Astrocyte (in vitro differentiated cells and primary cell): ENCODE results near the gene INHBC. TPM values are rescaled to one million over a fixed set of nuclear protein-coding genes. Genes with fewer than 3 reads are reported as not detected.

ENCODE experiments used
- DNase-seq: peaks from one replicate; pipeline ENCODE4 v3.0.0-alpha.2; 2010; ENCODE audit warnings: low read depth
- FAIRE-seq: peaks from 2 replicates; lab custom pipeline; 2011; peaks lifted over from hg19 to GRCh38; lab: Jason Lieb, UNC
- H2AFZ ChIP-seq: 2 replicates; pipeline ENCODE4 v1.6.0; 2012; ENCODE audit warnings: low read depth, low read length, inconsistent platforms
- H3K27ac ChIP-seq: 2 replicates; pipeline ENCODE4 v1.5.1; 2011; ENCODE audit warnings: low read depth, low read length, inconsistent platforms
- H3K27me3 ChIP-seq: 2 replicates; pipeline ENCODE4 v1.6.0; 2011; ENCODE audit warnings: low read length, inconsistent platforms; ENCODE audit not compliant: insufficient read depth
- H3K36me3 ChIP-seq: 2 replicates; pipeline ENCODE4 v1.5.1; 2011; ENCODE audit warnings: low read length, inconsistent platforms; ENCODE audit not compliant: insufficient read depth
- H3K4me1 ChIP-seq: 2 replicates; pipeline ENCODE4 v1.5.1; 2011; ENCODE audit warnings: low read length, inconsistent platforms; ENCODE audit not compliant: insufficient read depth
- H3K4me2 ChIP-seq: 2 replicates; pipeline ENCODE4 v1.6.0; 2012; ENCODE audit warnings: low read length, inconsistent platforms
- H3K4me3 ChIP-seq: 2 replicates; pipeline ENCODE4 v1.5.1; 2011; ENCODE audit warnings: low read depth, mild to moderate bottlenecking, low read length, inconsistent platforms; ENCODE audit not compliant: insufficient read depth
- H3K79me2 ChIP-seq: 2 replicates; pipeline ENCODE4 v1.6.0; 2012; ENCODE audit warnings: mild to moderate bottlenecking, low read length, inconsistent platforms; ENCODE audit not compliant: insufficient read depth
- H3K9ac ChIP-seq: 2 replicates; pipeline ENCODE4 v1.6.0; 2012; ENCODE audit warnings: mild to moderate bottlenecking, low read length, inconsistent platforms
- H3K9me3 ChIP-seq: 2 replicates; pipeline ENCODE4 v1.5.1; 2012; ENCODE audit warnings: low read depth, mild to moderate bottlenecking, low read length, inconsistent platforms; ENCODE audit not compliant: insufficient read depth
- H4K20me1 ChIP-seq: 2 replicates; pipeline ENCODE4 v1.6.0; 2012; ENCODE audit warnings: low read length, inconsistent platforms; ENCODE audit not compliant: insufficient read depth
- H3K27ac Mint-ChIP-seq: one replicate; pipeline ENCODE4 v1.8.0; 2021; ENCODE audit warnings: mild to moderate bottlenecking, mixed read lengths; ENCODE audit not compliant: unreplicated experiment
- H3K27me3 Mint-ChIP-seq: one replicate; pipeline ENCODE4 v1.8.0; 2021; ENCODE audit warnings: low read depth, mixed read lengths; ENCODE audit not compliant: unreplicated experiment
- H3K36me3 Mint-ChIP-seq: one replicate; pipeline ENCODE4 v1.8.0; 2021; ENCODE audit warnings: low read depth, mixed read lengths; ENCODE audit not compliant: unreplicated experiment
- H3K4me1 Mint-ChIP-seq: one replicate; pipeline ENCODE4 v1.8.0; 2021; ENCODE audit warnings: low read depth, mixed read lengths; ENCODE audit not compliant: unreplicated experiment
- H3K4me3 Mint-ChIP-seq: one replicate; pipeline ENCODE4 v1.8.0; 2021; ENCODE audit warnings: mild to moderate bottlenecking, moderate library complexity, mixed read lengths; ENCODE audit not compliant: unreplicated experiment
- H3K9me3 Mint-ChIP-seq: one replicate; pipeline ENCODE4 v1.8.0; 2021; ENCODE audit warnings: mild to moderate bottlenecking, mixed read lengths; ENCODE audit not compliant: unreplicated experiment
- EZH2 ChIP-seq: IDR thresholded peaks from 2 replicates; pipeline ENCODE4 v1.6.1; 2012; ENCODE audit warnings: mild to moderate bottlenecking, low read length, inconsistent platforms; ENCODE audit not compliant: insufficient read depth
- total RNA-seq: library from RNA; stranded (reverse); gene quantifications from 2 replicates; pipeline ENCODE4 v1.2.1, GENCODE V29; 2021
- TF ChIP-seq, protein P1 (sequence below): IDR thresholded peaks from 2 replicates; pipeline ENCODE4 v1.5.1; 2011; ENCODE audit warnings: low read depth, mild to moderate bottlenecking, inconsistent platforms, low read length, moderate library complexity; ENCODE audit not compliant: insufficient read depth

The INHBC gene
- total RNA-seq, 1 donor from 2014 or later: not detected

DNA sequence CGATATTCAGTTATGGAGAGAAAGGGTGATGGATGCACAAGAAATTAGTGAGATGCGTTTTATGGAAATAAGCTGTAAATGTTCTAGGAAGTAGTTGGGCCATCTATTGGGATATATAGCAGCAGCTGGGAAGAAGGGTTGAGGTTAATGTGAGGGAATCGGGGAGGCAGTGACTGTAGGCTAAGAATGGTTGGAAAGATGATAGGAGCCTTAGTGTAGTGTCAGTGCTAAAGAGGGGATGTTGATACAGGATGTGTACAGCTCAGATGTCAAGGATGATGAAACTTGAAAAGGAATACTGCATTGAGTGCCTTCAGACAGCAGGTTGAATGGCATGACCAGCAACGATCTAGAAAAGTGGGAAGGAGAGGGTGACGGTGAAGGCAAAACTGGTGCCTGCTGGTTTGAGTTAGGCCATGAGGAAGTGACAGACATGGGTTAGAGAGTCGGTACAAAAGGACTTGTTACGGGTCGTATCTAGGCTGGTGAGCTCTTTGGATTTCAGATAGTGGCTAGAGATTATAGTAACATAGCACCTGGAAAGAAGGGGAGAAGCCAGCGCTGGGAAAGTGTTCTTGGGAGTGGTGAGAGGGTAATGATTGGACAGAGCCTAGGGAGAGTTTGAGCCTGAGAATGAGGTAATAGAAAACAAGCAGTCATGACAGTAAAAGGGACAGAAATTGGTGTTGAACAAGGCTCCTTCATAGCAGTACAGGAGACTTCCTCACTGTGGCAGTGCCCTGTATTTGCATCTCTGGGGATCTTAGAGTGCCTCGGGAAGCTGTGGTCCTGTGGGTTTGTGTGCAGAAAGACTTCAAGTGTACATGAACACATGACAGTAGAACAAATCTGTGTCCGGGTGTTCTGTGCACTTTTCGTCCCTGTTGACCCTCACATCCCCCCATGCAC lies 62.9 kb downstream of the INHBC start:
- H3K4me3 ChIP-seq: no peak overlapping the region
- H3K36me3 Mint-ChIP-seq: peaks cover 42% of the 10 kb centered on the region
- no peak for FAIRE-seq

DNA sequence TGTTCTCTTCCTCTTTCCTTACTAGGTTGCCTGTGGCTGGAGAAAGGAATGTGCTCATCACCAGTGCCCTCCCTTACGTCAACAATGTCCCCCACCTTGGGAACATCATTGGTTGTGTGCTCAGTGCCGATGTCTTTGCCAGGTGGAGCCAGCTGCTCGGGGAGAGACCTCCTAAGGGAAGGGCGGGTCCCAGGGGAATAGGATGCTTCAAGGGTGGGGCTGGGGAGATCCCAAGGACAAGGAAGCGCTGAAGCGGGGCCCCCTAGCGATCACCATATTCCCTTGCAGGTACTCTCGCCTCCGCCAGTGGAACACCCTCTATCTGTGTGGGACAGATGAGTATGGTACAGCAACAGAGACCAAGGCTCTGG lies 63.5 kb downstream of the INHBC start:
- no peak for DNase-seq
- Mint-ChIP-seq H3K27ac (no peak overlapping the region), H3K4me3 (no peak overlapping the region), H3K9me3 (no peaks in the 10 kb centered on the region), H3K36me3 (peaks cover 39% of the 10 kb centered on the region), H3K27me3 (no peaks in the 10 kb centered on the region), H3K4me1 (peaks cover 11% of the 10 kb centered on the region)
- no peak overlapping the region for H3K9ac ChIP-seq
- H3K79me2 ChIP-seq: peaks cover 3% of the 10 kb centered on the region
- peaks cover 41% of the 10 kb centered on the region for H3K36me3 ChIP-seq
- no peak overlapping the region for H3K4me2 ChIP-seq
- FAIRE-seq: no peak
- TF ChIP-seq, protein P1, sequence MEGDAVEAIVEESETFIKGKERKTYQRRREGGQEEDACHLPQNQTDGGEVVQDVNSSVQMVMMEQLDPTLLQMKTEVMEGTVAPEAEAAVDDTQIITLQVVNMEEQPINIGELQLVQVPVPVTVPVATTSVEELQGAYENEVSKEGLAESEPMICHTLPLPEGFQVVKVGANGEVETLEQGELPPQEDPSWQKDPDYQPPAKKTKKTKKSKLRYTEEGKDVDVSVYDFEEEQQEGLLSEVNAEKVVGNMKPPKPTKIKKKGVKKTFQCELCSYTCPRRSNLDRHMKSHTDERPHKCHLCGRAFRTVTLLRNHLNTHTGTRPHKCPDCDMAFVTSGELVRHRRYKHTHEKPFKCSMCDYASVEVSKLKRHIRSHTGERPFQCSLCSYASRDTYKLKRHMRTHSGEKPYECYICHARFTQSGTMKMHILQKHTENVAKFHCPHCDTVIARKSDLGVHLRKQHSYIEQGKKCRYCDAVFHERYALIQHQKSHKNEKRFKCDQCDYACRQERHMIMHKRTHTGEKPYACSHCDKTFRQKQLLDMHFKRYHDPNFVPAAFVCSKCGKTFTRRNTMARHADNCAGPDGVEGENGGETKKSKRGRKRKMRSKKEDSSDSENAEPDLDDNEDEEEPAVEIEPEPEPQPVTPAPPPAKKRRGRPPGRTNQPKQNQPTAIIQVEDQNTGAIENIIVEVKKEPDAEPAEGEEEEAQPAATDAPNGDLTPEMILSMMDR: no peak
- no peak for TF ChIP-seq EZH2
- H4K20me1 ChIP-seq: peaks cover 18% of the 10 kb centered on the region
- no peak overlapping the region for H3K27ac ChIP-seq
- no peaks in the 10 kb centered on the region for H3K9me3 ChIP-seq
- H3K27me3 ChIP-seq: no peaks in the 10 kb centered on the region
- no peaks in the 10 kb centered on the region for H3K4me1 ChIP-seq
- no peak overlapping the region for H3K4me3 ChIP-seq
- H2AFZ ChIP-seq: no peak overlapping the region

More for the DNA sequence above, 62.9 kb downstream of the INHBC start:
- Histone ChIP-seq H3K36me3 (peaks cover 46% of the 10 kb centered on the region), H3K9ac (no peak overlapping the region), H3K27ac (no peak overlapping the region), H3K4me2 (no peak overlapping the region), H3K4me1 (no peaks in the 10 kb centered on the region), H3K27me3 (no peaks in the 10 kb centered on the region), H4K20me1 (peaks cover 24% of the 10 kb centered on the region), H2AFZ (no peak overlapping the region), H3K9me3 (no peaks in the 10 kb centered on the region), H3K79me2 (peaks cover 8% of the 10 kb centered on the region)
- Mint-ChIP-seq H3K27me3 (no peaks in the 10 kb centered on the region), H3K4me3 (peak overlapping the region; percentile 36), H3K27ac (peak overlapping the region; percentile 45), H3K9me3 (no peaks in the 10 kb centered on the region), H3K4me1 (peaks cover 11% of the 10 kb centered on the region)
- no peak for DNase-seq
- TF ChIP-seq, protein P1: no peak
- TF ChIP-seq EZH2: no peak

DNA sequence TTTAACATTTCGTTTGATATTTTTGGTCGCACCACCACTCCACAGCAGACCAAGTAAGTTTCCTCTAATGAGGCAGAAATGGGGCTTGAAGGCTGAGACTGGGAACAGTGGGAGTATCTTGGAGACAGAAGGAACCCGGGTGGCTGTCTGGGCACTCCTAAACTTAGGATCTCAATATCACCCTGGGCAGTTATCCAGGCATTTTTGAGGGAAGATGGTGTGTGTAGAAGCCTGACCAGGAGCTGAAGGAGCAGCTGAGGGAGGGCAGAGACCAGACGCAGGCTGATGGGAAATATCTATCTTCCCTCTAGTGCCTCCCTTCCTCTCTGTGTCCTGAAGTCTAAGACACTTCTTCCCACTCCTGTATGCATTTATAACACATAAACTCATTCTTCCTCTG lies 64.0 kb downstream of the INHBC start:
- Mint-ChIP-seq H3K36me3 (peaks cover 39% of the 10 kb centered on the region), H3K27ac (peak overlapping the region; percentile 18), H3K4me1 (peaks cover 11% of the 10 kb centered on the region), H3K27me3 (no peaks in the 10 kb centered on the region), H3K4me3 (no peak overlapping the region), H3K9me3 (no peaks in the 10 kb centered on the region)
- no peak overlapping the region for H3K4me3 ChIP-seq
- H3K9me3 ChIP-seq: no peaks in the 10 kb centered on the region
- no peak overlapping the region for H3K9ac ChIP-seq
- no peak overlapping the region for H3K4me2 ChIP-seq
- TF ChIP-seq, protein P1: no peak
- no peak for TF ChIP-seq EZH2
- H3K27me3 ChIP-seq: no peaks in the 10 kb centered on the region
- no peak overlapping the region for H3K27ac ChIP-seq
- no peak for FAIRE-seq
- peaks cover 41% of the 10 kb centered on the region for H3K36me3 ChIP-seq
- H4K20me1 ChIP-seq: peaks cover 18% of the 10 kb centered on the region
- no peaks in the 10 kb centered on the region for H3K4me1 ChIP-seq
- DNase-seq: no peak
- H2AFZ ChIP-seq: no peak overlapping the region
- H3K79me2 ChIP-seq: peaks cover 3% of the 10 kb centered on the region
